ENCODE data around the gene RBM5. TPM values are rescaled to one million over a fixed set of nuclear protein-coding genes. Genes with fewer than 3 reads are reported as not detected.
A peak's percentile ranks its signal among the peaks of the same experiment; 100 is the strongest.

Gene RBM5
- total RNA-seq, 1 experiment from 2014 or later = 92.1 TPM

DNA sequence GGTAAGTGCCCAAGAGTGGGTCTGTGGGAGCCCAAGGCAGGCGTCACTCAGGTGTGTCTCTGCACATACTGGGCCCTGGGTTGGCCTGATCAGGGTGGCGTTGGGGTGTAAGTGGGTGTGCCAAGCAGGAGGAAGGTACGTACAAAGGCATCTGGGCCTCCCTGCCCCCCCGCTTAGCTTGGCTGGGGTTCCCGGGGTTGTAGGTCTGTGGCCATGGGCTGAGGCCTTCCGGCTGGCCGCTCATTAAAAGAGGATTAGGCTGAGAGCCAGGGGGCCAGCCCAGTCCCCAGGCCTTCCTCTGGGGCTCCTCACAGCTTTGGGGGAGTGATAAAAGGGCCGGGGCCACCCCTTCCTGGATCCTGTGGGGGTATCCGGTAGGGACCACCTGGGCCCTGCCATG is 79.7 kb downstream of the RBM5 start:
- Mint-ChIP-seq H3K4me3 (no peak overlapping the region), H3K27ac (peak overlapping the region; percentile 78; the same call in 1 of the 2 replicates), H3K36me3 (peaks cover 10% of the 10 kb centered on the region; the same call in 1 of the 2 replicates), H3K4me1 (peaks cover 50% of the 10 kb centered on the region), H3K9me3 (no peaks in the 10 kb centered on the region), H3K27me3 (ENCODE audit: low read depth) (no peaks in the 10 kb centered on the region)
- POLR2A ChIA-PET = no interaction called here
- no peak for TF ChIP-seq ZBTB21 (CRISPR knock-in tag; IDR thresholded peaks at IDR 0.05; ENCODE audit: borderline replicate concordance)
- no peak for TF ChIP-seq CDX4 (CRISPR knock-in tag; IDR thresholded peaks at IDR 0.05; ENCODE audit: borderline replicate concordance)
- DNase-seq (ENCODE audit: low spot score) (no peak), ATAC-seq (no peak)
- CTCF ChIA-PET = no interaction called here

Other genes with a start within 250 kb of the RBM5 start
- gene TRAIP, start 232.4 kb upstream of the RBM5 start, total RNA-seq (2021) = 25.9 to 31.8 TPM (median 29.9 TPM) in 3 replicates
- gene CAMKV, start 219.0 kb upstream of the RBM5 start, total RNA-seq (2021) = 56.0 to 58.2 TPM (median 56.6 TPM) in 3 replicates
- gene MST1R, start 185.0 kb upstream of the RBM5 start, total RNA-seq (2021) = 5.1 to 6.2 TPM (median 5.6 TPM) in 3 replicates
- 6.6 to 8.6 TPM (median 7.0 TPM) in 3 replicates for gene MON1A, start 159.1 kb upstream of the RBM5 start, total RNA-seq (2021)
- 115 to 122 TPM (median 118 TPM) in 3 replicates for gene RBM6, start 148.8 kb upstream of the RBM5 start, total RNA-seq (2021)
- gene SEMA3F, start 66.4 kb downstream of the RBM5 start, total RNA-seq (2021) = 49.0 to 52.0 TPM (median 52.0 TPM) in 3 replicates
- 0.13 to 0.39 TPM (median 0.14 TPM) in 3 replicates for gene GNAT1, start 102.7 kb downstream of the RBM5 start, total RNA-seq (2021)
- 0.90 to 1.6 TPM (median 1.3 TPM) in 3 replicates for gene SLC38A3, start 116.4 kb downstream of the RBM5 start, total RNA-seq (2021)
- 181 to 185 TPM (median 185 TPM) in 3 replicates for gene GNAI2, start 147.3 kb downstream of the RBM5 start, total RNA-seq (2021)
- gene SEMA3B, start 180.2 kb downstream of the RBM5 start, total RNA-seq (2021) = 7.3 to 9.0 TPM (median 8.7 TPM) in 3 replicates
- gene LSMEM2, start 190.2 kb downstream of the RBM5 start, total RNA-seq (2021) = 0.41 to 0.60 TPM (median 0.57 TPM) in 3 replicates
- gene IFRD2, start 203.5 kb downstream of the RBM5 start, total RNA-seq (2021) = 63.2 to 92.0 TPM (median 75.6 TPM) in 3 replicates
- gene HYAL3, start 210.5 kb downstream of the RBM5 start, total RNA-seq (2021) = 2.9 to 3.8 TPM (median 3.2 TPM) in 3 replicates
- 13.7 to 17.3 TPM (median 13.7 TPM) in 3 replicates for gene NAA80, start 210.5 kb downstream of the RBM5 start, total RNA-seq (2021)
- 3.4 to 3.8 TPM (median 3.5 TPM) in 3 replicates for gene HYAL1, start 214.7 kb downstream of the RBM5 start, total RNA-seq (2021)
- 58.0 to 65.6 TPM (median 62.9 TPM) in 3 replicates for gene HYAL2, start 233.8 kb downstream of the RBM5 start, total RNA-seq (2021)
- 34.7 to 41.1 TPM (median 38.0 TPM) in 3 replicates for gene TUSC2, start 239.3 kb downstream of the RBM5 start, total RNA-seq (2021)

All from WTC11 (cell line).